ENCODE data around the gene CNTROB. TPM values are rescaled to one million over a fixed set of nuclear protein-coding genes. Genes with fewer than 3 reads are reported as not detected.

CNTROB gene
- total and polyA plus RNA-seq, 12 donors = 11.8 to 85.2 (median 19.2) TPM

DNA sequence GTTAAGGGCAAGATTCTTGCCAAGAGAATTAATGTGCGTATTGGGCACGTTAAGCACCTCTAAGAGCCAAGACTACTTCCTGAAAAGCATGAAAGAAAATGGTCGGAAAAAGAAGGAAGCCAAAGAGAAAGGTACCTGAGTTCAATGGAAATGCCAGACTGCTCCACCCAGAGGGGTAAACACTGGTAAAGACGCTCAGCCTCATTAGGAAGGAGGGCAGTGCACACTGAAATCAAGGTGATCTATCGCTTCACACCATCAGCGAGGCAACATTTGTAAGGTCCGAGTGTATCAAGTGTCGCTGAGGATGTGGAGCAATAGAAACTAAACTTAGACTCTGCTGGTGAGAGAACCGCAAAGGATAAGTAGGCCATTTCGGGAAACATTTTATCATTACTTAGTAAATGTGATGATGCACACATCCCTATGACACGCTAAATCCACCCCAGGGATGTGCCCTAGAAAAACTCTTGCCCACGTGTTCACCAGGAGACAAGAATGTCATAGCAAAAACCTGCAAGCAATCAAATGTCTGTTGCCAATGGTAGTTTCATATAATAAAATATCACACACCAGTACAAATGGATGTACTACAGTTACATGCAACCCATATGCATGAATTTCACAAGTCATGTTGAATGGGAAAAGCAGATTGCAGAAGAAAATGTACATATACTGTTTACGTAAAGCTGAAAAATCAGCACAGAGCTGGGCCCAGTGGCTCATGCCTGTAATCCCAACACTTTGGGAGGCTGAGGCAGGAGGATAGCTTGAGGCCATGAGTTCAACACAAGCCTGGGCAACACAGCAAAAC lies 23.6 kb downstream of the CNTROB start:
- no peak for TF ChIP-seq POLR2A (IDR thresholded peaks at IDR 0.05)
- TF ChIP-seq, protein P1, sequence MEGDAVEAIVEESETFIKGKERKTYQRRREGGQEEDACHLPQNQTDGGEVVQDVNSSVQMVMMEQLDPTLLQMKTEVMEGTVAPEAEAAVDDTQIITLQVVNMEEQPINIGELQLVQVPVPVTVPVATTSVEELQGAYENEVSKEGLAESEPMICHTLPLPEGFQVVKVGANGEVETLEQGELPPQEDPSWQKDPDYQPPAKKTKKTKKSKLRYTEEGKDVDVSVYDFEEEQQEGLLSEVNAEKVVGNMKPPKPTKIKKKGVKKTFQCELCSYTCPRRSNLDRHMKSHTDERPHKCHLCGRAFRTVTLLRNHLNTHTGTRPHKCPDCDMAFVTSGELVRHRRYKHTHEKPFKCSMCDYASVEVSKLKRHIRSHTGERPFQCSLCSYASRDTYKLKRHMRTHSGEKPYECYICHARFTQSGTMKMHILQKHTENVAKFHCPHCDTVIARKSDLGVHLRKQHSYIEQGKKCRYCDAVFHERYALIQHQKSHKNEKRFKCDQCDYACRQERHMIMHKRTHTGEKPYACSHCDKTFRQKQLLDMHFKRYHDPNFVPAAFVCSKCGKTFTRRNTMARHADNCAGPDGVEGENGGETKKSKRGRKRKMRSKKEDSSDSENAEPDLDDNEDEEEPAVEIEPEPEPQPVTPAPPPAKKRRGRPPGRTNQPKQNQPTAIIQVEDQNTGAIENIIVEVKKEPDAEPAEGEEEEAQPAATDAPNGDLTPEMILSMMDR (IDR thresholded peaks at IDR 0.05) = no peak
- Histone ChIP-seq H3K27me3 (peaks cover 4% of the 10 kb centered on the region), H3K36me3 (replicated peaks in 1 of 2) (no peaks in the 10 kb centered on the region), H3K9me3 (replicated peaks in 1 of 3) (no peaks in the 10 kb centered on the region), H3K4me1 (replicated peaks in 1 of 2) (no peaks in the 10 kb centered on the region), H3K4me3 (no peak overlapping the region), H3K27ac (no peak overlapping the region)
- DNase-seq = no peak
- 77 to 85% (median 81%) methylated on average over 13 of the region's 13 CpGs for WGBS, 4 donors
- intact Hi-C loops (cut with DNase I) = no loop called here

DNA sequence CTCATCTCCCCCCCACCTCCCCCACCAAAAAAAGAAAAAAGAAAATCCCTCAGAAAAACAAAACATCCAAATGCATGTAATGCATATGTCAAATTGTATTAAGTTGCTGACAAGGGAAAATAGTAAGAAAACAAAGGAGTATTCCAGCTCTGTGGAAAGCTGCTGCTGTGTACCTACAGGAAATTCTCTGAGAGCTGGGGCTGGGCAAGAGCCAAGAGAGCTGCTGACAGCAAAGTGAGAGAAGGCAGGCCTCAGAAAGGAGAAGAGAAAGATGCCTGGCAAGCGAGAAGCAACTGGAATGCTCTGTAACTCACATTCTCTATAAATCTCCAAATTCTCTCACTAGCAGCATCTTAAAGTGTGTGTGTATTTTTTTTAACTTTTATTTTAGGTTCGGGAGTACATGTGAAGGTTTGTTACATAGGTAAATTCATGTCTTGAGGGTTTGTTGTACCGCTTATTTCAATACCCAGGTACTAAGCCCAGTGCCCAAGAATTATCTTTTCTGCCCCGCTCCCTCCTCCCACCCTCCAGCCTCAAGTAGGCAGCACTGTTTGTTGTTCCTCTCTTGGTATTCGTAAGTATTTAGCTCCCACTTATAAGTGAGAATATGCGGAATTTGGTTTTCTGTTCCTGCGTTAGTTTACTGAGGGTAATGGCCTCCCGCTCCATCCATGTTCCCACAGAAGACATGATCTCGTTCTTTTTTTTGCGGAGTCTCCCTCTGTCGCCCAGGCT lies 24.4 kb downstream of the CNTROB start:
- no peaks in the 10 kb centered on the region for H3K4me1 ChIP-seq (replicated peaks in 1 of 2)
- H3K4me3 ChIP-seq = no peak overlapping the region
- no peaks in the 10 kb centered on the region for H3K9me3 ChIP-seq (replicated peaks in 1 of 3)
- no peak overlapping the region for H3K27ac ChIP-seq
- 73 to 85% (median 83%) methylated on average over 11 of the region's 11 CpGs for WGBS, 4 donors
- no peaks in the 10 kb centered on the region for H3K36me3 ChIP-seq (replicated peaks in 1 of 2)
- H3K27me3 ChIP-seq = peaks cover 12% of the 10 kb centered on the region
- no peak for TF ChIP-seq POLR2A (IDR thresholded peaks at IDR 0.05)
- TF ChIP-seq, protein P1 (IDR thresholded peaks at IDR 0.05) = no peak
- intact Hi-C loops (cut with DNase I) = no loop called here
- peak in 1 of 7 donors; percentile 4 for DNase-seq

DNA sequence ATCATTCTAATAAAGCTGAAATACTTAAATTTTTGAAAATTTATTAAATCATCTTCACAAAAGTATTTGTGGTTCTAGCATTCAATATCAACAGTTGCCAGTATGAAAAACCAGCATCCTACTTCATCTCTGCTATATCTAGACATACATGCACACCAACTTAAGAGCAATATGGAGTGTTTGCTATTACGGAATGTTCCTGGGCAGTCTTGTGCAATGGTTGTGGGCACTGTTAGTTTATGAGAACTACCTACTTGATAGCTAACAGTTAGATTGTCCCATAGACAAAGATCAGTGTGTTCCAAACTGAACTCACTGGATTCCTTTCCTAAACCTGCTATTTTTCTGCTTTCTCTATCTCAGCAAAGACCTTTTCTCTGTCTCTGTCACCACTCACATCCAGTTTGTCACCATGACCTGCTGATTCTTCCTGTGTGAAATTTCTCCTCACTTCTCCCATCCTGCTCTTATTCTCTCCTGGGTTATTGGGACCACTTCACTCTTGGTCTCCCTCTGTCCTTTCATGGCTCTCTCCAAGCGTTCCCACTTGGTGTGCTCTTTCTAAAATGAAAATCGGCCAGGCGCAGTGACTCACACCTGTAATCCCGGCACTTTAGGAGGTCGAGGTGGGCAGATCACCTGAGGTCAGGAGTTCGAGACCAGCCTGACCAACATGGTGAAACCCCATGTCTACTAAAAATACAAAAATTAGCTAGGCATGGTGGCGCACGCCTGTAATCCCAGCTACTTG lies 27.7 kb downstream of the CNTROB start:
- 77 to 83% (median 82%) methylated on average over 9 of the region's 9 CpGs for WGBS, 4 donors
- intact Hi-C loops (cut with DNase I) = loop anchor here in 1 of 2 donors (10.0 kb wide), 1 partner anchor 255 kb away; the partner anchor contains the start of gene EFNB3

More for the DNA sequence above, 27.7 kb downstream of the CNTROB start:
- no peak for TF ChIP-seq POLR2A (IDR thresholded peaks at IDR 0.05)
- TF ChIP-seq, protein P1 (IDR thresholded peaks at IDR 0.05) = no peak
- Histone ChIP-seq H3K27me3 (peaks cover 16% of the 10 kb centered on the region), H3K36me3 (replicated peaks in 1 of 2) (no peaks in the 10 kb centered on the region), H3K4me1 (replicated peaks in 1 of 2) (no peaks in the 10 kb centered on the region), H3K27ac (no peak overlapping the region), H3K9me3 (replicated peaks in 1 of 3) (no peaks in the 10 kb centered on the region), H3K4me3 (no peak overlapping the region)
- DNase-seq = no peak

All from adrenal gland (tissue), 12 donors.